ENCODE results near the gene PIK3AP1.

Gene PIK3AP1

DNA sequence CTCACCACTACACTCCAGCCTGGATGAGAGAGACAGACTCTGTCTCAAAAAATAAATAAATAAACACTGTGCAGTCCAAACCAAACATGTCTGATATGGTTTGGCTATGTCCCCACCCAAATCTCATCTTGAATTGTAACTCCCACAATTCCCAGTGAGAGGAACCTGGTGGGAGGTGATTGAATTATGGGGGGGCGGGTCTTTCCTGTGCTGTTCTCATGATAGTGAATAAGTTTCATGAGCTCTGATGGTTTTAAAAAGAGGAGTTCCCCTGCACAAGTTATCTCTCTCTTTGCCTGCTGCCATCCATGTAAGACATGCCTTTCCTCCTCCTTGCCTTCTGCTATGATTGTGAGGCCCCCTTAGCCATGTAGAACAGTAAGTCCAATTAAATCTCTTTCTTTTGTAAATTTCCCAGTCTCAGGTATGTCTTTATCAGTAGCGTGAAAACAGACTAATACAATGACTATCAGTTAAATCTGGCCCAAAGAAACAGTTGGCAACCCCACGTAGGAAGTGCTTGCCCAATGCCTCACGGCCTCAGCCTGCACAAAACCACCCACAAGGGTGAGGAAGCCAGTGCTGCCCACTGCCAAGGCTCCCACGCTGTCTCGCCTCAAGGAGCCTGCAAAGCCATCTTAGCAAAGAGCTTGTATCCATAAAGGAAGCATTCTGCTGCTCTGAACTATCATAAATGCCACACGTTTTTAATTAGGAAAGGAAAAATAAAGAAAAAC, 64.7 kb downstream of the PIK3AP1 start:
- no peak for DNase-seq
- no peak overlapping the region for H3K4me3 Mint-ChIP-seq
- H3K27ac Mint-ChIP-seq: no peak overlapping the region
- peaks cover 24% of the 10 kb centered on the region for H3K4me1 Mint-ChIP-seq
- peaks cover 11% of the 10 kb centered on the region for H3K27me3 Mint-ChIP-seq (ENCODE audit: low read depth, poor library complexity)
- H3K36me3 Mint-ChIP-seq (ENCODE audit: low read depth): peaks cover 17% of the 10 kb centered on the region
- peaks cover 14% of the 10 kb centered on the region for H3K9me3 Mint-ChIP-seq
- TF ChIP-seq, protein P1, sequence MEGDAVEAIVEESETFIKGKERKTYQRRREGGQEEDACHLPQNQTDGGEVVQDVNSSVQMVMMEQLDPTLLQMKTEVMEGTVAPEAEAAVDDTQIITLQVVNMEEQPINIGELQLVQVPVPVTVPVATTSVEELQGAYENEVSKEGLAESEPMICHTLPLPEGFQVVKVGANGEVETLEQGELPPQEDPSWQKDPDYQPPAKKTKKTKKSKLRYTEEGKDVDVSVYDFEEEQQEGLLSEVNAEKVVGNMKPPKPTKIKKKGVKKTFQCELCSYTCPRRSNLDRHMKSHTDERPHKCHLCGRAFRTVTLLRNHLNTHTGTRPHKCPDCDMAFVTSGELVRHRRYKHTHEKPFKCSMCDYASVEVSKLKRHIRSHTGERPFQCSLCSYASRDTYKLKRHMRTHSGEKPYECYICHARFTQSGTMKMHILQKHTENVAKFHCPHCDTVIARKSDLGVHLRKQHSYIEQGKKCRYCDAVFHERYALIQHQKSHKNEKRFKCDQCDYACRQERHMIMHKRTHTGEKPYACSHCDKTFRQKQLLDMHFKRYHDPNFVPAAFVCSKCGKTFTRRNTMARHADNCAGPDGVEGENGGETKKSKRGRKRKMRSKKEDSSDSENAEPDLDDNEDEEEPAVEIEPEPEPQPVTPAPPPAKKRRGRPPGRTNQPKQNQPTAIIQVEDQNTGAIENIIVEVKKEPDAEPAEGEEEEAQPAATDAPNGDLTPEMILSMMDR (IDR thresholded peaks at IDR 0.05): no peak

DNA sequence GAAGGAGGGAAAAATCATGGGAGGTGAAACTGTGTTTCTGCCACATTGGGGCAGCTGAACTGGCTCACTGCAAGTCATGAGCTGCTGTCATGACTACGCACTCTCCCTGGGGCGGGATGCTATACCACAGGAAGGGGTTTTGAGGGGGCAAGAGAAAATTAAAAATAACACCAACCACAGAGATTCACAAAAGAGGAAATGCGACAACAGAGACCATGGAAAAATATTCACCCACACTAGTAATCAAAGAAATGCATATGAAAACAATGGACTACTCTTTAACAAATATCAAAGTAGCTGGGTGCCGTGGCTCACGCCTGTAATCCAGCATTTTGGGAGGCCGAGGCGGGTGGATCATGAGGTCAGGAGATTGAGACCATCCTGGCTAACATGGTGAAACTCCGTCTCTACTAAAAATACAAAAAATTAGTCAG, 68.3 kb downstream of the PIK3AP1 start:
- Mint-ChIP-seq H3K4me3 (no peak overlapping the region), H3K4me1 (peaks cover 11% of the 10 kb centered on the region), H3K27me3 (ENCODE audit: low read depth, poor library complexity) (peaks cover 11% of the 10 kb centered on the region), H3K9me3 (peaks cover 14% of the 10 kb centered on the region), H3K27ac (no peak overlapping the region), H3K36me3 (ENCODE audit: low read depth) (peaks cover 17% of the 10 kb centered on the region)
- TF ChIP-seq, protein P1 (IDR thresholded peaks at IDR 0.05): no peak
- no peak for DNase-seq

DNA sequence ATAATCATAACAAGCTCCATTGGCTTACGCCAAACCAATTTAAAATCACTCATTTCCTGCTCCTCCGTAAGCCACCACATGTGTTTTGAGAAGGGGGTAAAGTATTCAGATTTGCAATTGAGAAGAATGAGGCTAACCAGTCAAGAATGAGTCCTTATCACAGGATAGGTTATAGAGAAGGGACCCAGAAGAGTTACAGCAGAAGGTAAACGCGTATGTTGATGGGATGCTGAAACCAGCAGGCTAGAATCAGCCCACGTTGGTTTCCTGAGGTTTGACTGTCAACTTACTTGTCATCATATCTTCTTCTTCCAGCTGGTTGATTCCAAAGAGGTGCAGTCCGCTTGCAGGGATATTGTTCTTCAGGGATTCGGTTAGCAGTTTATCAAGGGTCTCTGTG, 69.4 kb downstream of the PIK3AP1 start:
- H3K36me3 Mint-ChIP-seq (ENCODE audit: low read depth): peaks cover 12% of the 10 kb centered on the region
- H3K27me3 Mint-ChIP-seq (ENCODE audit: low read depth, poor library complexity): peaks cover 11% of the 10 kb centered on the region
- TF ChIP-seq, protein P1 (IDR thresholded peaks at IDR 0.05): no peak
- no peak overlapping the region for H3K27ac Mint-ChIP-seq
- peaks cover 13% of the 10 kb centered on the region for H3K4me1 Mint-ChIP-seq
- H3K9me3 Mint-ChIP-seq: peaks cover 10% of the 10 kb centered on the region
- no peak overlapping the region for H3K4me3 Mint-ChIP-seq
- no peak for DNase-seq

DNA sequence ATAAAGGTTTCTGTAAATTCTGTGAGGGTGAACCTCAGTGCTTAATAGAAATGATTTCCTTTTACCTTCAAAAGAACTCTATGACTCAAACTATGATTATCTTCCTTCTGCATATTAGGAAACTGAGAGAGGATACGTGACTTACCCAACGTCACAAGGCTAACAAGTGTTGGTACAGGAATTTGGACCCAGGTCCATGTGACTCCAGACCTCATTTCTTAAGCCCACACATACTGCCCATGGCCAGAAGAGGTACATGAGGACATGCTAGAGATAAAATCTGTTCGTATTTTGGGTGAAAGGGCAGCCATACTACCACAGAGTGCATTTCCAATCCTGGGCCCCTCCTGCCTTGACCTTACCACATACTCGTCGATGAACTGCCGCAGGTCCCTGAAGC, 72.0 kb downstream of the PIK3AP1 start:
- H3K36me3 Mint-ChIP-seq (ENCODE audit: low read depth): no peaks in the 10 kb centered on the region
- H3K4me3 Mint-ChIP-seq: no peak overlapping the region
- no peaks in the 10 kb centered on the region for H3K9me3 Mint-ChIP-seq
- peaks cover 9% of the 10 kb centered on the region for H3K27me3 Mint-ChIP-seq (ENCODE audit: low read depth, poor library complexity)
- H3K4me1 Mint-ChIP-seq: peaks cover 13% of the 10 kb centered on the region
- DNase-seq: no peak
- TF ChIP-seq, protein P1 (IDR thresholded peaks at IDR 0.05): no peak
- no peak overlapping the region for H3K27ac Mint-ChIP-seq

DNA sequence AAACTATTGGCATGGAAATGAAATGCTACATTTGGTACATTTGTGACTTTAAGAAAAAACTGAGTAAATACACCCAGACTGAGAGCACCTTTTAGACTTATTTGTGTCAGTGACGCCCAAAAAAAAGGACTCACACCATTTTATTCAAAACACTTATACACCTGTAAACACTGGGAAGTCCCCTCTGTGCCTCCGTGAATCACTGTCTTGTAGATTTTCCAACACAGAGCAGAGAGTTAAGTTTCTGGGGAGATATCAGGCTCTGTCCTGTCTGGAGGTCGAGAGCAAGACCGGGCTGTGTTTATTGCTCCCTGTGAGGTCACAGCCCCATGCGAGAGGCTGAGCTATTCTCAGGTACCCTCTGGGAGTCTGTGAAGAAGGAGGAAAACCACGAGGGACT, 72.8 kb downstream of the PIK3AP1 start:
- Mint-ChIP-seq H3K4me1 (peaks cover 13% of the 10 kb centered on the region), H3K27ac (no peak overlapping the region), H3K36me3 (ENCODE audit: low read depth) (no peaks in the 10 kb centered on the region), H3K9me3 (no peaks in the 10 kb centered on the region), H3K4me3 (no peak overlapping the region), H3K27me3 (ENCODE audit: low read depth, poor library complexity) (peaks cover 9% of the 10 kb centered on the region)
- DNase-seq: no peak
- TF ChIP-seq, protein P1 (IDR thresholded peaks at IDR 0.05): no peak

DNA sequence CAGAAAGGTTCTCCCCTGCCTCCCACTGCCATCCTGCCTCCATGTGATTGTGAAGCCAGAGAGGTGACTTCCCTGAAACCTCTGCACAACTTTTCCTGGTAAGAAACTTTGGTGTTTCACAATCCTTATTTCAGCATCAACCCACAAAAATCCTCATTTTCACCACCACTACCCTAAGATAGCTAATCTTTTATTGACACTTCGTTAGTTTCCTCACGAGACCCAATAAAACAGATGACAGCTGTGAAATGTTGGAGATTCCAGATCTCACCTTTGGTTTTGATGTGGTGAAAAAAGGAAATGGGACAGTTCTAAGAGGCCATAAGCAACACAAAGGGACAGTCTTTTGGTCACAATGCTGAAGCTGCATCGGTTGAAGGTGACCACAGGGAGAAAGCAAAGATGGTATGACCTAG, 73.6 kb downstream of the PIK3AP1 start:
- TF ChIP-seq, protein P1 (IDR thresholded peaks at IDR 0.05): no peak
- Mint-ChIP-seq H3K9me3 (no peaks in the 10 kb centered on the region), H3K4me3 (no peak overlapping the region), H3K27ac (no peak overlapping the region), H3K27me3 (ENCODE audit: low read depth, poor library complexity) (peaks cover 6% of the 10 kb centered on the region), H3K4me1 (peaks cover 13% of the 10 kb centered on the region), H3K36me3 (ENCODE audit: low read depth) (no peaks in the 10 kb centered on the region)
- DNase-seq: no peak

All from nephron progenitor cell (in vitro differentiated cells).